ENCODE measurements around the gene PLN. TPM values are rescaled to one million over a fixed set of nuclear protein-coding genes. Genes with fewer than 3 reads are reported as not detected.
A peak's percentile ranks its signal among the peaks of the same experiment; 100 is the strongest.

PLN gene
- total RNA-seq, 1 donor from 2014 or later, result not detected

- peak; percentile 17 for DNase-seq
These were observed 10.5 kb upstream of the PLN start for GRCh38 chr6:118537574-118537973.

GRCh38 chr6:118542184-118542952 lies 5.7 kb upstream of the PLN start:
- peak; percentile 38 for DNase-seq

- peak; percentile 62 for DNase-seq
These were observed 4.0 kb upstream of the PLN start for GRCh38 chr6:118544105-118544504.

GRCh38 chr6:118546164-118546879 lies 1.8 kb upstream of the PLN start:
- no peak for DNase-seq

DNA sequence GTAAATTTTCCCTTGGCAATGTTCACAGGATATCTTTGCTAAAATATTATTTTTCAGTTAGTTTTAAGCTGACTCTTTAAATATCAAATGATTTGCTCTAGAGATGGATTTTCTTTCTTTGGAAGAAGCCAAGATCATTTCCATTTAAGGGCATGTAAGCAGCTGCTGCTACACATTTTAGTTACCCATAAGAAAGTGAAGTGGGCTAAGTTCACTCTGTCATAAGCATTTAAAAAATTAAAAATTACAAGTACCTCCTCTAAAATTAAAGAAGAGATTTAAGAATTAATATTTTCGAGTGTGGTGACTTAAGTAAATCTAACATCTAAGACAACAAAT lies 1.2 kb upstream of the PLN start:
- no peak for DNase-seq

DNA sequence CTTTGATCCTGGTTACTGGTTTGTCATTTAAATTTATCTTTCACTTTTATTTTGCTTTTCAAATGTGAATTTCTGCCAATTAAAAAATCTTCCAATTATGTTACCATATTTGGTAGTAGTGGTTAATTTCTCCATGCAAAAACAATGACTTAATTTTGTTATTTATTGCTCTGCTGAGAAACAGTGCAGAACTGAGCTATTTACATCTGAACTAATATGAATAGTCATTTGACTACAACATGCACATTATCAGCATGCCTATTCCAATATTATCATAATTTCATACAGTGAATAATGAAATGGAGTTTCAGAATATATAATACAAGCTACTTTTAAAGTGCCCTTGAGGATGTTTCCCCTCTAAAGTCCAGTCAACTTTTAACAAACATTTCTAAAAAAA lies 517 bp downstream of the PLN start:
- no peak for DNase-seq

GRCh38 chr6:118551063-118552053 lies 3.3 kb downstream of the PLN start:
- DNase-seq, result peak; percentile 75

GRCh38 chr6:118553132-118553531 lies 5.0 kb downstream of the PLN start:
- no peak for DNase-seq

DNA sequence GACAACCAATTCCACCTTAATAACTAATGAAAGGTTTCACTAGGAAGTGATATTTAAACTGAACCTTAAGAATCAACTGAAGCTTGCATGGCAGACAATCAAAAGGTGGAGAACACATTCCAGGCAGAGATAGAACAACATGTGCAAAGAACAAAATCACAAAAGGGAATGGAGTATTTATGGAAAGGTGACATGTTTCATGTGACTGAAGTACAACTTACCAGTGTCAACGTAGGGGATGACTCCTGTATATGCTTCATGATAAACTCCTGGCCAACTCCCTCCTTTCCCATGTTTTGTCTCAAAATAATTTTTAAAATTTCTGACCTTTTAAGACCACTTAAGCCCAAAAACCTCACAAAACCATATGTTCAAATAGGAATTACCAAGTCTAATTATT lies 6.6 kb downstream of the PLN start:
- no peak for DNase-seq

DNA sequence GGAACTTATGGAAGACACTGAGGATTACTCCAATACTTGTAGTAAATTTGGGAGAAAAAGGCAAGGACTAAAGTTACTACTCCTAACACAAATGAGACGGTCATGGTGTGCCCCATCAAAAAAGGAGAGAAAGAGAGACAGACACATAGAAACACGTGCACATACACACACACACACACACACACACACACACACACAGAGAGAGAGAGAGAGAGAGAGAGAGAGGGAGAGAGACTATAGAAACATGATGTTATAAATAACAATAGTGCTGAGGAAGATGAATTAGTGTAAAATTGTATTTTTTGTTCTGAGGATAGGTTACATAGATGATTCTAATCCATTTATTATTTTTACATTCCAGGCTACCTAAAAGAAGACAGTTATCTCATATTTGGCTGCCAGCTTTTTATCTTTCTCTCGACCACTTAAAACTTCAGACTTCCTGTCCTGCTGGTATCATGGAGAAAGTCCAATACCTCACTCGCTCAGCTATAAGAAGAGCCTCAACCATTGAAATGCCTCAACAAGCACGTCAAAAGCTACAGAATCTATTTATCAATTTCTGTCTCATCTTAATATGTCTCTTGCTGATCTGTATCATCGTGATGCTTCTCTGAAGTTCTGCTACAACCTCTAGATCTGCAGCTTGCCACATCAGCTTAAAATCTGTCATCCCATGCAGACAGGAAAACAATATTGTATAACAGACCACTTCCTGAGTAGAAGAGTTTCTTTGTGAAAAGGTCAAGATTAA lies 10.5 kb downstream of the PLN start:
- peak; percentile 41 for DNase-seq

- DNase-seq, result no peak
These were observed 11.6 kb downstream of the PLN start for GRCh38 chr6:118559659-118560058.

GRCh38 chr6:118562248-118562647 lies 14.2 kb downstream of the PLN start:
- no peak for DNase-seq

DNA sequence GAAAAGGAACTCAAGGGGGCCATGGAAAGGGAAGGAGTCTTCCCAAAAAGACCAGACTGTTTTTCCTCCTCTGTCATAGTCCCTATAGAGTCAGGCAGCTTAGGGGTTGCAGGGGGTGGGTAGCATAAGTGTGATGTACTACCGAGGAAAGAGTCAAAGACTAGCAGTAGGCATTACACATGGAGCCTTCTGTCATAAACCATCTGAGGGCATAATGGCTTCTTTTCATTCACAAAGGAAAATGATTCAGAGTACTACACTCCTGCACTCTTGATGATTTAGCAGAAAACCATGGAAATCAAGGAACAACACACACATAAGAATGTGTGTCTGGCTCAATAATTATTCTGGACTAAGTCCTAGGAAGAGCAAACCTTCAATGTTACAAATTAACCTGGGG lies 14.9 kb downstream of the PLN start:
- peak; percentile 19 for DNase-seq

- peak; percentile 27 for DNase-seq
These were observed 17.3 kb downstream of the PLN start for GRCh38 chr6:118565311-118565960.

DNA sequence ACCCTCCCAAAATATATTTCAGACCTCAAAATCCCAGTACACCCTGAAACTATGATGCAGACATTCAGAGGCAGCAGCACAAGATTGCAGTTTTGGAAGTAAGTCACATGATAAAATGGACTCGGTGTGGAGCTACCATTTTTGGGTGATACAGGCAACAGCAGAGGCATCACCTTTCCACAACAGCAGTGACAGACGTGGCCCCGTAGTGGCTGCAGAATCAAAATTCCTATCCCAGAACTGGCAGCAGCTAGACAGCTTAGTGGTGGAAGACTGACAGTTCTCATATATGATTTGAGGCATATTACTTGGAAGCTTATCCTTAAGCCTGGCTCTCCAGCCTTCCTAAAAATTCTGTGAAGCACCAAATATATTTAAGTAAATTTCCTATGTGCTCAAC lies 19.9 kb downstream of the PLN start:
- DNase-seq, result no peak

GRCh38 chr6:118569498-118569897 lies 21.4 kb downstream of the PLN start:
- no peak for DNase-seq

- DNase-seq, result no peak
These were observed 23.0 kb downstream of the PLN start for GRCh38 chr6:118571121-118571520.

DNA sequence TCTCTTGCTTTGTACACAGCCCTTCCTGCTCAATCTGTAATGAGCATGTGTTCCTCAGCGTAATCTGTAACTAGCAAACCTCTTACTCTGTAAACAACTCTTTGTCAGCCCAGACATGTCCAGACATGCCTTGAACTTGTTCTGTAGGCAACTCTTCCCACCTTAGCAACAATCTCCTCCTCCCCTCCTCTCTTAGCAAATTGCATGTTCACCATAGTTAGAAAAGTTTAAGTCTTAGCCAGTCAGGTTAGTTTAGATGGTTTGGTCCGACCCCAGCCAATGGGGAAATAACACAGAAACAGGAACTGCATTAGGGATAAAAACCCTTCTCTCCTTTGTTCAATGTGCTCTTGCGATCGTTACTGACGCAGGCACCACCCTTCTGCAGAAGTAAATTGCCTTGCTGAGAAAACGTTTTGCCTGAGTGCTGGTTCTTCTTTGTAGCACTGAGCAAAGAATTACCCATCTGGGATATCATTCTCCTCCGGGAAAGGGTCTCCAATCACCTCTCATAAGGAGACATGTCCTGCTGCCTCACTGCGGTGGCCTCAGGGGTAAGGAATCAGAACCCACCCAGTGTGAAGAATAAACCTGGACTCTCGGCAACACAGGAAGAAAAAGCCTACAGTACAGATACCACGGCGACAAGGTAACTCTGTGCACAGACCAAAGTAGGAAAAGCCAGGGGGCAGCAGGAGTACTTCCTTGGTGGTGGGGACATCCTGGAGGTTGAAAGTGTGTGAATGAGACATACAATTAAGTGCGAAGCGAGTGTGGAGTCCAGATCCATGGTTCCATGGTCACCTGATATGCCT lies 26.2 kb downstream of the PLN start:
- DNase-seq, result peak; percentile 20

- DNase-seq, result no peak
These were observed 29.9 kb downstream of the PLN start for GRCh38 chr6:118577972-118578371.

GRCh38 chr6:118578617-118579016 lies 30.5 kb downstream of the PLN start:
- no peak for DNase-seq

GRCh38 chr6:118579786-118580185 lies 31.7 kb downstream of the PLN start:
- DNase-seq, result no peak
